ENCODE data around the gene LYPD6.
"Not testable (repeated sequence)": the region's sequence is repeated elsewhere in the genome, so short reads cannot be mapped to it uniquely, and the experiment has no call there.

Gene LYPD6

GRCh38 chr2:149330127-149331022 lies at the start of gene LYPD6:
Gene LYPD6, plus strand, starts transcription at chr2:149330587. Its CDS starts 107,122 bp downstream, at chr2:149437709.
- DNase-seq (ENCODE audit: low read depth, low spot score) = peak; percentile 76

- no peak for DNase-seq (ENCODE audit: low read depth, low spot score)
These were observed 48.9 kb upstream of the LYPD6 start for GRCh38 chr2:149281441-149281840.

- DNase-seq (ENCODE audit: low read depth, low spot score) = no peak
These were observed 39.7 kb upstream of the LYPD6 start for GRCh38 chr2:149290662-149291061.

GRCh38 chr2:149291881-149292280 lies 38.5 kb upstream of the LYPD6 start:
- DNase-seq (ENCODE audit: low read depth, low spot score) = peak; percentile 54

GRCh38 chr2:149296031-149296430 lies 34.4 kb upstream of the LYPD6 start:
- DNase-seq (ENCODE audit: low read depth, low spot score) = no peak

GRCh38 chr2:149307014-149307413 lies 23.4 kb upstream of the LYPD6 start:
- peak; percentile 83 for DNase-seq (ENCODE audit: low read depth, low spot score)

- no peak for DNase-seq (ENCODE audit: low read depth, low spot score)
These were observed 20.0 kb upstream of the LYPD6 start for GRCh38 chr2:149310349-149310748.

GRCh38 chr2:149312039-149312438 lies 18.3 kb upstream of the LYPD6 start:
- DNase-seq (ENCODE audit: low read depth, low spot score) = no peak

GRCh38 chr2:149313512-149313972 lies 16.8 kb upstream of the LYPD6 start:
- peak; percentile 77 for DNase-seq (ENCODE audit: low read depth, low spot score)

GRCh38 chr2:149314687-149315086 lies 15.7 kb upstream of the LYPD6 start:
- DNase-seq (ENCODE audit: low read depth, low spot score) = no peak

- no peak for DNase-seq (ENCODE audit: low read depth, low spot score)
These were observed 14.9 kb upstream of the LYPD6 start for GRCh38 chr2:149315461-149315860.

- not testable (repeated sequence) for DNase-seq (ENCODE audit: low read depth, low spot score)
These were observed 11.8 kb upstream of the LYPD6 start for GRCh38 chr2:149318566-149318965.

- no peak for DNase-seq (ENCODE audit: low read depth, low spot score)
These were observed 10.0 kb upstream of the LYPD6 start for GRCh38 chr2:149320362-149320761.

- no peak for DNase-seq (ENCODE audit: low read depth, low spot score)
These were observed 1.3 kb upstream of the LYPD6 start for GRCh38 chr2:149329068-149329467.

GRCh38 chr2:149329489-149330126 lies 779 bp upstream of the LYPD6 start:
- DNase-seq (ENCODE audit: low read depth, low spot score) = no peak

GRCh38 chr2:149331023-149331400 lies 625 bp downstream of the LYPD6 start:
- peak; percentile 34 for DNase-seq (ENCODE audit: low read depth, low spot score)

- no peak for DNase-seq (ENCODE audit: low read depth, low spot score)
These were observed 2.0 kb downstream of the LYPD6 start for GRCh38 chr2:149332364-149332763.

- DNase-seq (ENCODE audit: low read depth, low spot score) = no peak
These were observed 3.2 kb downstream of the LYPD6 start for GRCh38 chr2:149333636-149334035.

GRCh38 chr2:149334156-149334555 lies 3.8 kb downstream of the LYPD6 start:
- no peak for DNase-seq (ENCODE audit: low read depth, low spot score)

- DNase-seq (ENCODE audit: low read depth, low spot score) = no peak
These were observed 8.9 kb downstream of the LYPD6 start for GRCh38 chr2:149339324-149339723.

- DNase-seq (ENCODE audit: low read depth, low spot score) = no peak
These were observed 12.1 kb downstream of the LYPD6 start for GRCh38 chr2:149342509-149342908.

- DNase-seq (ENCODE audit: low read depth, low spot score) = no peak
These were observed 13.7 kb downstream of the LYPD6 start for GRCh38 chr2:149344105-149344504.

GRCh38 chr2:149346272-149346671 lies 15.9 kb downstream of the LYPD6 start:
- no peak for DNase-seq (ENCODE audit: low read depth, low spot score)
